ENCODE data around the gene DPF3.

Gene DPF3

DNA sequence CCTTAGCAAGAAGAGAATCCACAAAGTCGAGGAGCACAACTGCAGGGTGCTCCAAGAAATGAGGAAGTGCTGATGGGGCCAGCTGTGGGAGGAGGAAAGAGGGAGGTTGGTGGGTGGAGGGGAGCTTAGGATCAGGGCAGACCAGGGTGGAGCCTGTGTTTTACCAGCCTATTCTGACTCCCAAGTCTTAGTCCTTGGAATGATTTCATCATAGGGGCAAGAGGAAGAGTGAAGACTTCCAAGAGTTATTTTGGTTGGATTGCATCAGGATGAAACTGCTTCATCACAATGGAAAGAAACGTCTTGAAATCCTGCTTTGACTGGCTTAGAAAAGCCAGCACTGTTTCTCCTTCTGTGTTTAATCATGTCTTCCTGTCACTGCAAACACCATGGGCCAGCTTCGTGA, 194.0 kb downstream of the DPF3 start:
- DNase-seq (ENCODE audit: low read depth, low spot score): peak; percentile 36
- H3K4me3 ChIP-seq (ENCODE audit: low read depth, low read length): no peak overlapping the region
- TF ChIP-seq, protein P1, sequence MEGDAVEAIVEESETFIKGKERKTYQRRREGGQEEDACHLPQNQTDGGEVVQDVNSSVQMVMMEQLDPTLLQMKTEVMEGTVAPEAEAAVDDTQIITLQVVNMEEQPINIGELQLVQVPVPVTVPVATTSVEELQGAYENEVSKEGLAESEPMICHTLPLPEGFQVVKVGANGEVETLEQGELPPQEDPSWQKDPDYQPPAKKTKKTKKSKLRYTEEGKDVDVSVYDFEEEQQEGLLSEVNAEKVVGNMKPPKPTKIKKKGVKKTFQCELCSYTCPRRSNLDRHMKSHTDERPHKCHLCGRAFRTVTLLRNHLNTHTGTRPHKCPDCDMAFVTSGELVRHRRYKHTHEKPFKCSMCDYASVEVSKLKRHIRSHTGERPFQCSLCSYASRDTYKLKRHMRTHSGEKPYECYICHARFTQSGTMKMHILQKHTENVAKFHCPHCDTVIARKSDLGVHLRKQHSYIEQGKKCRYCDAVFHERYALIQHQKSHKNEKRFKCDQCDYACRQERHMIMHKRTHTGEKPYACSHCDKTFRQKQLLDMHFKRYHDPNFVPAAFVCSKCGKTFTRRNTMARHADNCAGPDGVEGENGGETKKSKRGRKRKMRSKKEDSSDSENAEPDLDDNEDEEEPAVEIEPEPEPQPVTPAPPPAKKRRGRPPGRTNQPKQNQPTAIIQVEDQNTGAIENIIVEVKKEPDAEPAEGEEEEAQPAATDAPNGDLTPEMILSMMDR (IDR thresholded peaks at IDR 0.05; ENCODE audit: low read depth, low read length): no peak
- in situ Hi-C loops (cut with HindIII; ENCODE audit: low sequenced_read_pairs): no loop called here

DNA sequence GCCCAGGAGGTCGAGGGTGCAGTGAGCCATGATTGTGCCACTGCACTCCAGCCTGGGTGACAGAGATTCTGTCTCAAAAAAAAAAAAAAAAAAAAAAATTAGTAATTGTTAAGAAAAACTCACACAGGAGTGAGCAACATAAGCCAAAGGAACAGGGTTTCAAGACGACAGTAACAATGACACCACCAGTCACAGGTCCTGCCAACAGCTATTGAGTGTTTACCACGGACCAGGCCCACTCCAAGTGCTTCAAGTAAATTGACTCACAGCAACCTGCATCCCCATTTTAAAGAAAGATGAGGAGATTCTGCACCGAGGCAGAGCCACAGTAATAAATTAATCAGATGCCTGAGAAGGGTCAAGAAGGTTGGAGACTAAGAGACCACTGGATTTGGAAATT, 194.5 kb downstream of the DPF3 start:
- no peak overlapping the region for H3K4me3 ChIP-seq (ENCODE audit: low read depth, low read length)
- TF ChIP-seq, protein P1 (IDR thresholded peaks at IDR 0.05; ENCODE audit: low read depth, low read length): no peak
- no peak for DNase-seq (ENCODE audit: low read depth, low spot score)
- in situ Hi-C loops (cut with HindIII; ENCODE audit: low sequenced_read_pairs): no loop called here

DNA sequence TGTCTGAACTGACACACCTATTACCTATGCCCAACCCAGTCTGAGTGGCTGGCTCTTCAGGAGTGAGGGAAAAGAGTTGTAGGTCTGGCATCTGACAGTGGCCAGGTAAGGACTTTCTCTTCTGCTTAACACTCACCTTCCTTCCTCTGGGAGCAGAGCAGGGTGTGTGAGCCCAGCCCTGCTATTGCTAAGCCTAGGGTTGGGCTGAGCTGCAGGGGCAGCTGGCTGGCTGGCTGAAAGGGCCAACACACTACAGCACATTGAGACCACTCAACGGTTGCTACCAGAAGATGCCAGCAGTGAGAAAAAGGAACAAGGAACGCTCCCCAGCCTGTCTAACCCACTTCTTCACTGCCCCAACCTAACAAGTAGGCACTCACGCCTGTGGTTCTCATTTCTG, 201.2 kb downstream of the DPF3 start:
- TF ChIP-seq, protein P1 (IDR thresholded peaks at IDR 0.05; ENCODE audit: low read depth, low read length): no peak
- H3K4me3 ChIP-seq (ENCODE audit: low read depth, low read length): no peak overlapping the region
- in situ Hi-C loops (cut with HindIII; ENCODE audit: low sequenced_read_pairs): no loop called here
- DNase-seq (ENCODE audit: low read depth, low spot score): peak; percentile 12

DNA sequence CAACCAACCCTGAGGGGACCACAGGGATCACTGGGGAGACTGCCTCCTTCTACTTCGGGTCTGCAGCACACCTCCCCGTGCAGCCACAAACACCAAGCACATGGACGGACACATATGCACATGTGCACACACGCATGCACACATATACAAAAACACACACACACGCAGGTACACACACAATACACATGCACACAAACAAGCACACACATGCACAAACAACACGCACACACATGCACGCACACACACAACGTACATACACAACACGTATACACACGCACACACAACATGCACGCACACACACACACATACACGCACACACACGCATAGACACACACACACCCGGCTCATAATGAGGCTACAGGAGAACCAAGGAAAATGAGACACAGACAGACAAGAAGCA, 203.6 kb downstream of the DPF3 start:
- H3K4me3 ChIP-seq (ENCODE audit: low read depth, low read length): no peak overlapping the region
- DNase-seq (ENCODE audit: low read depth, low spot score): no peak
- in situ Hi-C loops (cut with HindIII; ENCODE audit: low sequenced_read_pairs): no loop called here
- TF ChIP-seq, protein P1 (IDR thresholded peaks at IDR 0.05; ENCODE audit: low read depth, low read length): no peak

DNA sequence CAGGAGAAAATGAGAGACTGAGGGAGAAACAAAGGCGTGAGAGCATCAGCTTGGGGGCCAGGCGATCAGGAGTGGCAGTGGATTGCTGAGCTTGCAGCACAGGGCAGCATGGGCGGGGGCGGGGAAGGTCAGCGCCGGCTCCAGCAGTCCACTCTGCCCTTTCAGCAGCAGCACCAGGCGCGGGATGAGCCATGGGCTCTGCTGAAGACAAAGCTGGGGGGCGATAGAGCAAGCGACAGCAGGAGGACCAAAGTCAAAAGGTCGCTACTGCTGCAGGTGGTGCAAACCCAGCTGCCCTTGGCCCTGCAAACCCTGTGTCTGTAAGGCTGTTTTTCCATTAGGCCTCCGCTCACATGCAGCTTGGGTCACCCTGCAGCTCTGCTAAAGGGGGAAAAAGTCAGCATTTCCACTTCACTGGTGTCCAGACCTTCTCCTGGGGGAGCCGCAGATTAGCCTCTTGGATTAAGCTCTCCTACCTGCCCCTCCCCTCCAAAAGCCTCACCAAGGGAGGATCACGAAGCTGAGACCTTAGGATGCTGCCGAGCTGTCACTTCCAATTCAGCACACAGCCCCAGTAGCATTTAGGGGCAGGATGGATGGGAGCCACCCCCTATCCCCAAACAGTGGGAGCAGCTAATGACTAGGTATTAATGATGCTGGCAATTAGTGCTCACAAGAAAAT, 204.8 kb downstream of the DPF3 start:
- DNase-seq (ENCODE audit: low read depth, low spot score): no peak
- in situ Hi-C loops (cut with HindIII; ENCODE audit: low sequenced_read_pairs): no loop called here
- no peak overlapping the region for H3K4me3 ChIP-seq (ENCODE audit: low read depth, low read length)
- TF ChIP-seq, protein P1 (IDR thresholded peaks at IDR 0.05; ENCODE audit: low read depth, low read length): no peak

DNA sequence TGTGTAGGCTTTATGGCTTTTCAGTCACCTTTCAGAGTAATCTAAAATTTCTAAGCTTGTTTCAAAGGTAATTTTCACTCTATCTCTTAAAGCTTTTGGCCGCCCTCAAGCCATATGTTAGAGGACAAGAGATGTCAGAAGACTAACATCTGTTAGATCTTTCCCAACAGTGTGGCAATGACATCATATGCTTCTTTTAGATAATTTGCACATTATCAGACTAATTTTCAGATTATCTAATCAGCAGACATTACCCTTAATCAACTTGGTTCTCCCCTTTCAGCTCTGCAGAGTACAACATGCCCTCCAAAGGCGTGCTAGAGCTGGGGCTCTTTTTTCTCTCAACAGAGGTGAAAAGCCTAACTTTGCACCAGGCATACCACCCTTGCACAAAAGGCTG, 207.1 kb downstream of the DPF3 start:
- TF ChIP-seq, protein P1 (IDR thresholded peaks at IDR 0.05; ENCODE audit: low read depth, low read length): no peak
- in situ Hi-C loops (cut with HindIII; ENCODE audit: low sequenced_read_pairs): no loop called here
- no peak overlapping the region for H3K4me3 ChIP-seq (ENCODE audit: low read depth, low read length)
- no peak for DNase-seq (ENCODE audit: low read depth, low spot score)
